K562 (cell line): Measurements from ENCODE around the gene KIF21A. TPM values are rescaled to one million over a fixed set of nuclear protein-coding genes. Genes with fewer than 3 reads are reported as not detected.

Experiments
- ATF4 ChIP-seq: fragments of 450-650 bp; formaldehyde crosslinking; IDR thresholded peaks from 2 replicates; pipeline ENCODE4 v1.4.0; 2022; ENCODE audit warnings: mild to moderate bottlenecking, moderate library complexity
- HDAC2 ChIP-seq: fragments of 450-650 bp; IDR thresholded peaks from 2 replicates; pipeline ENCODE4 v1.6.1; 2016; ENCODE audit warnings: mild to moderate bottlenecking
- POLR2AphosphoS2 ChIP-seq: IDR thresholded peaks from 2 replicates; pipeline ENCODE4 v1.6.1; 2012; ENCODE audit warnings: low read length, improper control_type of control experiment
- PRDM10 ChIP-seq: fragments of 450-650 bp; IDR thresholded peaks from 2 replicates; pipeline ENCODE4 v1.6.1; 2018; ENCODE audit not compliant: partially characterized antibody
- RFX5 ChIP-seq: IDR thresholded peaks from 2 replicates; pipeline ENCODE4 v1.6.1; 2011; ENCODE audit warnings: low read depth, mild to moderate bottlenecking, improper control_type of control experiment, low read length
- TARDBP ChIP-seq: fragments of 450-650 bp; IDR thresholded peaks from 2 replicates; pipeline ENCODE4 v1.6.1; 2016
- TEAD1 ChIP-seq, 2 experiments: fragments of 450-650 bp in 1 of 2; sonication (generic) in 1 of 2; formaldehyde crosslinking; IDR thresholded peaks; 2 replicates each; pipeline versions ENCODE4 v1.4.0 to v1.8.0; 2020 to 2022; ENCODE audit warnings: mild to moderate bottlenecking in 2 of 2, missing genetic modification reagents in 1 of 2
- TSHZ1 ChIP-seq: fragments of 250-450 bp; sonication (Bioruptor Pico); IDR thresholded peaks from 2 replicates; pipeline ENCODE4 v1.4.0; 2020; ENCODE audit warnings: mild to moderate bottlenecking, moderate library complexity
- ZNF263 ChIP-seq: sonication (generic); formaldehyde crosslinking; IDR thresholded peaks from 2 replicates; pipeline ENCODE4 v1.8.0; 2022; ENCODE audit warnings: mild to moderate bottlenecking, missing genetic modification reagents, borderline replicate concordance
- ZNF740 ChIP-seq, 3 experiments: fragments of 200-800 bp in 1 of 3; sonication (Bioruptor generic) in 1 of 3; sonication (generic) in 1 of 3; formaldehyde crosslinking in 1 of 3; IDR thresholded peaks; 2 replicates each; pipeline versions ENCODE4 v1.6.1 to v1.8.0; 2016 to 2022; ENCODE audit warnings: mild to moderate bottlenecking in 2 of 3, missing compliant biosample characterization in 2 of 3, missing genetic modification characterization in 2 of 3, missing genetic modification reagents in 1 of 3
- ZZZ3 ChIP-seq: fragments of 450-650 bp; IDR thresholded peaks from 2 replicates; pipeline ENCODE4 v1.6.1; 2016; ENCODE audit warnings: antibody characterized with exemption, mild to moderate bottlenecking, moderate library complexity
- polyA plus RNA-seq, 8 experiments: library from polyadenylated mRNA; depleted of rRNA in 4 of 8; stranded (reverse) in 5 of 8; unstranded in 3 of 8; fragments of >200 nt; fragmentation: Nextera tagmentation in 2 of 8; fragmentation: Illumina TruSeq in 1 of 8; extraction: Ambion mirVana in 2 of 8; extraction: Trizol in 1 of 8; gene quantifications; 2 replicates each; pipeline versions ENCODE4 v1.2.1 to v1.2.3, GENCODE V29; 2011 to 2014; ENCODE audit warnings: inconsistent platforms in 1 of 8, missing spikeins in 1 of 8
- total RNA-seq, 7 experiments: library from RNA; depleted of rRNA in 6 of 7; stranded (reverse); fragments of >200 nt in 6 of 7; fragmentation: Illumina TruSeq in 2 of 7; extraction: Trizol in 2 of 7; gene quantifications; 2 replicates each; pipeline versions ENCODE4 v1.2.1 to v1.2.3, GENCODE V29; 2011 to 2021; ENCODE audit warnings: low replicate concordance in 1 of 7

The KIF21A gene
- total and polyA plus RNA-seq, 9 of the 15 experiments (the other 6 are each of a cell fraction or from before 2014, with no cell fraction given): 17.7 to 45.0 (median 30.3) TPM

GRCh38 chr12:39443081-39443928, at the start of gene KIF21A (continued):
- TF ChIP-seq ZNF740 (CRISPR knock-in tag; IDR thresholded peaks at IDR 0.05) (peak; percentile 61; the same call in 1 of the 2 replicates), ZNF740 (tag; IDR thresholded peaks at IDR 0.05) (0 out of 4 replicates have a peak, but pooled peaks of 1 of the 2 experiments have one; percentile 53), ZZZ3 (no peak), HDAC2 (no peak), ZNF263 (CRISPR knock-in tag) (no peak), RFX5 (no peak), PRDM10 (peak; percentile 18), TARDBP (no peak), POLR2AphosphoS2 (no peak), TEAD1 (CRISPR knock-in tag; IDR thresholded peaks at IDR 0.05) (no peak), TSHZ1 (CRISPR knock-in tag) (no peak), ATF4 (CRISPR knock-in tag) (0 out of 2 replicates have a peak, but pooled peaks have one; percentile 40)
